Fibroblast of pulmonary artery (primary cell): ENCODE results near the gene TRIM52.
A peak's percentile ranks its signal among the peaks of the same experiment; 100 is the strongest.

Experiments
- DNase-seq: peaks from one replicate; pipeline ENCODE4 v3.0.0-alpha.2; 2010; ENCODE audit warnings: low read depth
- H3K4me3 ChIP-seq: replicated peaks from 2 replicates; pipeline ENCODE4 v1.5.1; 2011; ENCODE audit warnings: low read depth, mild to moderate bottlenecking, control low read depth, low read length, moderate library complexity
- TF ChIP-seq, protein P1 (sequence below): IDR thresholded peaks from 2 replicates; pipeline ENCODE4 v1.5.1; 2011; ENCODE audit warnings: mild to moderate bottlenecking, control low read depth, low read length, inconsistent platforms; ENCODE audit errors: missing control alignments

The TRIM52 gene

GRCh38 chr5:181221792-181222629 lies 38.9 kb downstream of the TRIM52 start:
- TF ChIP-seq, protein P1, sequence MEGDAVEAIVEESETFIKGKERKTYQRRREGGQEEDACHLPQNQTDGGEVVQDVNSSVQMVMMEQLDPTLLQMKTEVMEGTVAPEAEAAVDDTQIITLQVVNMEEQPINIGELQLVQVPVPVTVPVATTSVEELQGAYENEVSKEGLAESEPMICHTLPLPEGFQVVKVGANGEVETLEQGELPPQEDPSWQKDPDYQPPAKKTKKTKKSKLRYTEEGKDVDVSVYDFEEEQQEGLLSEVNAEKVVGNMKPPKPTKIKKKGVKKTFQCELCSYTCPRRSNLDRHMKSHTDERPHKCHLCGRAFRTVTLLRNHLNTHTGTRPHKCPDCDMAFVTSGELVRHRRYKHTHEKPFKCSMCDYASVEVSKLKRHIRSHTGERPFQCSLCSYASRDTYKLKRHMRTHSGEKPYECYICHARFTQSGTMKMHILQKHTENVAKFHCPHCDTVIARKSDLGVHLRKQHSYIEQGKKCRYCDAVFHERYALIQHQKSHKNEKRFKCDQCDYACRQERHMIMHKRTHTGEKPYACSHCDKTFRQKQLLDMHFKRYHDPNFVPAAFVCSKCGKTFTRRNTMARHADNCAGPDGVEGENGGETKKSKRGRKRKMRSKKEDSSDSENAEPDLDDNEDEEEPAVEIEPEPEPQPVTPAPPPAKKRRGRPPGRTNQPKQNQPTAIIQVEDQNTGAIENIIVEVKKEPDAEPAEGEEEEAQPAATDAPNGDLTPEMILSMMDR = no peak
- peak overlapping the region; percentile 89 for H3K4me3 ChIP-seq
- DNase-seq = peak; percentile 92

GRCh38 chr5:181221105-181221791 lies 39.7 kb downstream of the TRIM52 start:
- no peak for DNase-seq
- H3K4me3 ChIP-seq = peak overlapping the region; percentile 89
- TF ChIP-seq, protein P1 = no peak

- DNase-seq = no peak
- TF ChIP-seq, protein P1 = no peak
- no peak overlapping the region for H3K4me3 ChIP-seq
Measured at GRCh38 chr5:181220178-181220515, 40.8 kb downstream of the TRIM52 start.

DNA sequence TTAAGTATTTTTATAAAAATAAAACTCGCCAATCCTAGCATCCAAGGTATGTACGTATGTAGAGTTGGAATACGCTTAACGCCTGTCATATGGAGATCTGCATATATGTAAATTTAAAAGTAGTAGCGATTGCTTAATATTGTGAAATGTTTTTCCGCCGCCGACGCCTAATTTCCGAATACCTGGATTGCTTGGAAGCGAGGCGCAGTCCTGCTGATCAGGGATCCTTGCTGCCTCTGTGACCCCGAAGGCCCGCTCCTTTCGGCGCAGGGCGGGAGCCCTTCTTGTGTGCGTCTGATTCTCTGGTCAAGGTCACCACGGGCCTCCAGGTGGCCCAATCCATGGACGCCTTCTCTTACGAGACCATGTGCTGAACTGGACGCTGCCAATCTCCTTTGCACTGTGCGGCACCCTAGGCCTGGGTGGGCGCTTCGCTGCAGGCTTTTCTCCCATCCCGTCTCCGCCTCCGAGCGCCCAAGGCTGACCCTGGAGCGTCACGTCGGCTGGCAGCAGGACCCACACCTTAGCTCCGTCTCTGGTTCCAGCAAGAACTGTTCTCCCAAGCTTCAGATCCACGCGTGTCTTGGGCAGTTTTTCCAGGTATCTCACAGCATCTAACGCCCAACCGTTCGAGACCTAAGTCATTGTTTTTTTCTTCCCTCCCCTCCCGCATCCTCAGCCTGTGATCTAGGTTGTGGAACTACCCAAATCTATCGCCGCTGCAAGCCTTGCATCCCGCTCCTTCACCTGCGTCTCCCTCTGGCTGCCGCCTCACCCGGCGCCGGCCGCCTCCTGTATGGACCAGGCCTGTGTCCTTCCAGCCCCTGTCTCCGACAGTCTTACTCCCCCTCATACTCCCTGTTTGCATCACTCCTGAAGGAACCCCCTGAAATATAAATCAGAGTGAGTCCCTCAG lies 41.4 kb downstream of the TRIM52 start:
- no peak overlapping the region for H3K4me3 ChIP-seq
- no peak for DNase-seq
- TF ChIP-seq, protein P1 = no peak

GRCh38 chr5:181218795-181219124 lies 42.2 kb downstream of the TRIM52 start:
- TF ChIP-seq, protein P1 = no peak
- H3K4me3 ChIP-seq = peak overlapping the region; percentile 44
- no peak for DNase-seq

DNA sequence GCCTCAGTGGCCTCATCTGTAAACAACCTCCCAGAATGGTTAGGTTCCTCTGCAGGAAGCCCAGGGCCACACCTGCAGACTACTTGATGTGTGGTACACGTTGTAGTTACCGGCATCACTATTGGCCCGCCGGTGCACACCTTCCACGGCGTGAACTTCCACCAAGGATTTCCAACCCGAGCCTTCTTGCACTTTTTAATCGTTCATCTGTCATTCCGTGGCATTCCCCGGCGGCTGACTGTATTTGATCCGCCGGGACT lies 43.2 kb downstream of the TRIM52 start:
- DNase-seq = no peak
- TF ChIP-seq, protein P1 = no peak
- peak overlapping the region; percentile 45 for H3K4me3 ChIP-seq
